ENCODE measurements around the gene ACSM2A.
"Not testable (repeated sequence)": the region's sequence is repeated elsewhere in the genome, so short reads cannot be mapped to it uniquely, and the experiment has no call there.

DNA sequence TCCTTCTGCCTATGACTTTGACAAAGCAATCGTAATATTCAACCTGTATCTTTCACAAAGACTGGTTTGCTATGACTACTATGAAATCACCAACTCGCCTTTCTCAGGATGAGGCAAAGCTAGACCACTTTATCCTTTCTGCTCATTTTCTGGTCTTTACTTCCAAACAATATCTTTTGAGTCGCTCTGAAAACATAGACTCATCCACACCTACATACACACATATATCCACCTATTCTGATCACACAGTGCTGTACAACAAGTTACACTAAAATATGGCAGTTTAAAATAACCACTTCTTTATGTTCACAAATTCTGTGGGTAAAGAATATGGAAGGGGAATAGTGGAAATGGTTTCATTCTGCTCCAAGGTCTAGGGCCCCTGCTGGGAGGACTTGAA, 39.7 kb downstream of the ACSM2A start:
- not testable (repeated sequence) for TF ChIP-seq CTCF (conservative IDR thresholded peaks at IDR 0.05 in 1 of 2, IDR thresholded peaks at IDR 0.05 in 1 of 2; ENCODE audit: low read depth in 1 of 2, low read length in 2 of 2); EZH2 (IDR thresholded peaks at IDR 0.05; ENCODE audit: low read length, missing control alignments)
